ENCODE data around the gene WDR91.
"Not testable (repeated sequence)": the region's sequence is repeated elsewhere in the genome, so short reads cannot be mapped to it uniquely, and the experiment has no call there.

The WDR91 gene

GRCh38 chr7:135236727-135237126 is 25.4 kb upstream of the WDR91 start:
- H4K91ac ChIP-seq (ENCODE audit: low read depth, low read length, poor library complexity) = no peak overlapping the region
- no peak overlapping the region for H3K4me3 ChIP-seq (ENCODE audit: low read length in 2 of 2)
- H2AFZ ChIP-seq (ENCODE audit: low read length) = no peak overlapping the region
- no peak overlapping the region for H2BK15ac ChIP-seq (ENCODE audit: low read length)
- no peak overlapping the region for H3K14ac ChIP-seq (ENCODE audit: low read length)
- no peak overlapping the region for H3K4ac ChIP-seq (ENCODE audit: low read length)
- no peaks in the 10 kb centered on the region for H3K79me1 ChIP-seq (ENCODE audit: low read depth, low read length)
- H3K9me3 ChIP-seq (replicated peaks in 1 of 2; ENCODE audit: control insufficient read depth in 2 of 2, insufficient read depth in 1 of 2, low read depth in 1 of 2, low read length in 2 of 2) = no peaks in the 10 kb centered on the region
- no peak overlapping the region for H2BK12ac ChIP-seq (ENCODE audit: low read length)
- no peak overlapping the region for H2BK120ac ChIP-seq (ENCODE audit: low read depth, low read length)
- no CpG with 5 or more reads among the region's 2 CpGs for WGBS, 2 donors (ENCODE audit: extremely low coverage in 2 of 2, insufficient read length in 2 of 2, insufficient replicate concordance in 1 of 2)
- no peak overlapping the region for H3K9ac ChIP-seq (ENCODE audit: low read depth, low read length, poor library complexity)
- no peaks in the 10 kb centered on the region for H3K4me1 ChIP-seq (ENCODE audit: control insufficient read depth in 2 of 2, insufficient read depth in 1 of 2, low read depth in 1 of 2, low read length in 2 of 2)
- no peak overlapping the region for H2BK5ac ChIP-seq (ENCODE audit: low read length)
- no peak overlapping the region for H3K27ac ChIP-seq (replicated peaks; ENCODE audit: low read length)
- no peak overlapping the region for H4K8ac ChIP-seq (ENCODE audit: low read depth, low read length)
- no peak overlapping the region for H3K4me2 ChIP-seq (ENCODE audit: insufficient read depth, low read length, poor library complexity, severe bottlenecking)
- no peak for DNase-seq (ENCODE audit: low spot score)
- peaks cover 0 to 8% (median 0%) of the 10 kb centered on the region in 3 experiments for H3K27me3 ChIP-seq (ENCODE audit: control insufficient read depth in 3 of 3, insufficient read depth in 3 of 3, low read depth in 1 of 3, low read length in 3 of 3)
- no peaks in the 10 kb centered on the region for H3K36me3 ChIP-seq (replicated peaks in 1 of 2; ENCODE audit: control insufficient read depth in 2 of 2, insufficient read depth in 2 of 2, low read length in 2 of 2)
- no peak overlapping the region for H3K18ac ChIP-seq (ENCODE audit: low read length)
- no peak overlapping the region for H2AK5ac ChIP-seq (ENCODE audit: low read depth, low read length)
- no peak overlapping the region for H3K23ac ChIP-seq (ENCODE audit: low read depth, low read length, poor library complexity)

GRCh38 chr7:135235841-135236240 is 24.5 kb upstream of the WDR91 start:
- Histone ChIP-seq H2BK120ac (ENCODE audit: low read depth, low read length) (no peak overlapping the region), H3K27me3 (ENCODE audit: control insufficient read depth in 3 of 3, insufficient read depth in 3 of 3, low read depth in 1 of 3, low read length in 3 of 3) (peaks cover 0 to 5% (median 0%) of the 10 kb centered on the region in 3 experiments), H3K18ac (ENCODE audit: low read length) (no peak overlapping the region), H4K91ac (ENCODE audit: low read depth, low read length, poor library complexity) (no peak overlapping the region), H3K23ac (ENCODE audit: low read depth, low read length, poor library complexity) (no peak overlapping the region), H2BK15ac (ENCODE audit: low read length) (no peak overlapping the region), H3K4ac (ENCODE audit: low read length) (no peak overlapping the region), H3K14ac (ENCODE audit: low read length) (no peak overlapping the region), H2BK5ac (ENCODE audit: low read length) (no peak overlapping the region), H3K4me2 (ENCODE audit: insufficient read depth, low read length, poor library complexity, severe bottlenecking) (no peak overlapping the region), H3K79me1 (ENCODE audit: low read depth, low read length) (no peaks in the 10 kb centered on the region), H3K9me3 (replicated peaks in 1 of 2; ENCODE audit: control insufficient read depth in 2 of 2, insufficient read depth in 1 of 2, low read depth in 1 of 2, low read length in 2 of 2) (no peaks in the 10 kb centered on the region), H3K4me1 (ENCODE audit: control insufficient read depth in 2 of 2, insufficient read depth in 1 of 2, low read depth in 1 of 2, low read length in 2 of 2) (no peaks in the 10 kb centered on the region), H4K8ac (ENCODE audit: low read depth, low read length) (no peak overlapping the region), H2AFZ (ENCODE audit: low read length) (no peak overlapping the region), H2BK12ac (ENCODE audit: low read length) (no peak overlapping the region), H2AK5ac (ENCODE audit: low read depth, low read length) (no peak overlapping the region), H3K36me3 (replicated peaks in 1 of 2; ENCODE audit: control insufficient read depth in 2 of 2, insufficient read depth in 2 of 2, low read length in 2 of 2) (no peaks in the 10 kb centered on the region), H3K9ac (ENCODE audit: low read depth, low read length, poor library complexity) (no peak overlapping the region), H3K4me3 (ENCODE audit: low read length in 2 of 2) (no peak overlapping the region), H3K27ac (replicated peaks; ENCODE audit: low read length) (no peak overlapping the region)
- WGBS, 2 donors (ENCODE audit: extremely low coverage in 2 of 2, insufficient read length in 2 of 2, insufficient replicate concordance in 1 of 2) = no CpG with 5 or more reads among the region's 5 CpGs
- no peak for DNase-seq (ENCODE audit: low spot score)

GRCh38 chr7:135234727-135235126 is 23.4 kb upstream of the WDR91 start:
- Histone ChIP-seq H3K79me1 (ENCODE audit: low read depth, low read length) (no peaks in the 10 kb centered on the region), H3K4ac (ENCODE audit: low read length) (no peak overlapping the region), H3K27me3 (ENCODE audit: control insufficient read depth in 3 of 3, insufficient read depth in 3 of 3, low read depth in 1 of 3, low read length in 3 of 3) (no peaks in the 10 kb centered on the region), H3K18ac (ENCODE audit: low read length) (no peak overlapping the region), H2BK15ac (ENCODE audit: low read length) (no peak overlapping the region), H3K14ac (ENCODE audit: low read length) (no peak overlapping the region), H3K27ac (replicated peaks; ENCODE audit: low read length) (no peak overlapping the region), H3K9ac (ENCODE audit: low read depth, low read length, poor library complexity) (no peak overlapping the region), H3K36me3 (replicated peaks in 1 of 2; ENCODE audit: control insufficient read depth in 2 of 2, insufficient read depth in 2 of 2, low read length in 2 of 2) (no peaks in the 10 kb centered on the region), H3K9me3 (replicated peaks in 1 of 2; ENCODE audit: control insufficient read depth in 2 of 2, insufficient read depth in 1 of 2, low read depth in 1 of 2, low read length in 2 of 2) (no peaks in the 10 kb centered on the region), H3K4me1 (ENCODE audit: control insufficient read depth in 2 of 2, insufficient read depth in 1 of 2, low read depth in 1 of 2, low read length in 2 of 2) (no peaks in the 10 kb centered on the region), H2BK5ac (ENCODE audit: low read length) (no peak overlapping the region), H3K4me3 (ENCODE audit: low read length in 2 of 2) (no peak overlapping the region), H2BK12ac (ENCODE audit: low read length) (no peak overlapping the region), H3K4me2 (ENCODE audit: insufficient read depth, low read length, poor library complexity, severe bottlenecking) (no peak overlapping the region), H2AK5ac (ENCODE audit: low read depth, low read length) (no peak overlapping the region), H2AFZ (ENCODE audit: low read length) (no peak overlapping the region), H4K91ac (ENCODE audit: low read depth, low read length, poor library complexity) (no peak overlapping the region), H4K8ac (ENCODE audit: low read depth, low read length) (no peak overlapping the region), H2BK120ac (ENCODE audit: low read depth, low read length) (no peak overlapping the region), H3K23ac (ENCODE audit: low read depth, low read length, poor library complexity) (no peak overlapping the region)
- no peak for DNase-seq (ENCODE audit: low spot score)
- WGBS, 2 donors (ENCODE audit: extremely low coverage in 2 of 2, insufficient read length in 2 of 2, insufficient replicate concordance in 1 of 2) = no CpG with 5 or more reads among the region's 4 CpGs

DNA sequence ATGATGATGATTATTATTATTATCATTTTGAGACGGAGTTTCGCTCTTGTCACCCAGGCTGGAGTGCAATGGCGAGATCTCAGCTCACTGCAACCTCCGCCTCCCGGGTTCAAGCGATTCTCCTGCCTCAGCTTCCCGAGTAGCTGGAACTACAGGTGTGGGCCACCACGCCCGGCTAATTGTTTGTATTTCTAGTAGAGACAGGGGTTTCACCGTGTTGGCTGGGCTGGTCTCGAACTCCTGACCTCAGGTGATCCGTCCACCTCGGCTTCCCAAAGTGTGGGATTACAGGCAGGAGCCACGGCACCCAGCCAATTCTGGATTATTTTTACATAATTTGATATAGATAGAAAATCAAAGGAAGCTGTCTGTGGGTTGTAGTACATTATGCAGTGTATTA is 22.8 kb upstream of the WDR91 start:
- H3K9me3 ChIP-seq (replicated peaks in 1 of 2; ENCODE audit: control insufficient read depth in 2 of 2, insufficient read depth in 1 of 2, low read depth in 1 of 2, low read length in 2 of 2); H3K4ac ChIP-seq (ENCODE audit: low read length); H2BK15ac ChIP-seq (ENCODE audit: low read length); H3K27me3 ChIP-seq (ENCODE audit: control insufficient read depth in 3 of 3, insufficient read depth in 3 of 3, low read depth in 1 of 3, low read length in 3 of 3); H3K18ac ChIP-seq (ENCODE audit: low read length); H4K8ac ChIP-seq (ENCODE audit: low read depth, low read length); H2BK120ac ChIP-seq (ENCODE audit: low read depth, low read length); H3K79me1 ChIP-seq (ENCODE audit: low read depth, low read length); H3K4me3 ChIP-seq (ENCODE audit: low read length in 2 of 2); DNase-seq (ENCODE audit: low spot score); H2AFZ ChIP-seq (ENCODE audit: low read length); H3K9ac ChIP-seq (ENCODE audit: low read depth, low read length, poor library complexity); H2BK12ac ChIP-seq (ENCODE audit: low read length); H3K4me1 ChIP-seq (ENCODE audit: control insufficient read depth in 2 of 2, insufficient read depth in 1 of 2, low read depth in 1 of 2, low read length in 2 of 2); H3K14ac ChIP-seq (ENCODE audit: low read length); H4K91ac ChIP-seq (ENCODE audit: low read depth, low read length, poor library complexity); H3K36me3 ChIP-seq (replicated peaks in 1 of 2; ENCODE audit: control insufficient read depth in 2 of 2, insufficient read depth in 2 of 2, low read length in 2 of 2); H3K27ac ChIP-seq (replicated peaks; ENCODE audit: low read length); H2AK5ac ChIP-seq (ENCODE audit: low read depth, low read length); H3K23ac ChIP-seq (ENCODE audit: low read depth, low read length, poor library complexity); H2BK5ac ChIP-seq (ENCODE audit: low read length); H3K4me2 ChIP-seq (ENCODE audit: insufficient read depth, low read length, poor library complexity, severe bottlenecking): not testable (repeated sequence)
- no CpG with 5 or more reads among the region's 14 CpGs for WGBS, 2 donors (ENCODE audit: extremely low coverage in 2 of 2, insufficient read length in 2 of 2, insufficient replicate concordance in 1 of 2)
